ENCODE results near the gene SDR9C7. TPM values are rescaled to one million over a fixed set of nuclear protein-coding genes. Genes with fewer than 3 reads are reported as not detected.
"Not testable (repeated sequence)": the region's sequence is repeated elsewhere in the genome, so short reads cannot be mapped to it uniquely, and the experiment has no call there.

The SDR9C7 gene
- total RNA-seq, 1 donor from 2014 or later: not detected

GRCh38 chr12:56943878-56944277 is 9.7 kb upstream of the SDR9C7 start:
- H3K9me3 Mint-ChIP-seq (ENCODE audit: low read depth): peaks cover 6% of the 10 kb centered on the region
- no peak overlapping the region for H3K27ac Mint-ChIP-seq (ENCODE audit: unreplicated experiment)
- DNase-seq (ENCODE audit: low spot score): no peak
- H3K36me3 Mint-ChIP-seq (ENCODE audit: low read depth): no peaks in the 10 kb centered on the region
- peaks cover 7% of the 10 kb centered on the region for H3K27me3 Mint-ChIP-seq (ENCODE audit: low read depth)
- no peak for TF ChIP-seq CTCF (IDR thresholded peaks at IDR 0.05)
- no peak overlapping the region for H3K4me3 Mint-ChIP-seq (ENCODE audit: unreplicated experiment)
- peaks cover 15% of the 10 kb centered on the region for H3K4me1 Mint-ChIP-seq (ENCODE audit: low read depth)

- H3K27me3 Mint-ChIP-seq (ENCODE audit: low read depth); H3K9me3 Mint-ChIP-seq (ENCODE audit: low read depth); H3K27ac Mint-ChIP-seq (ENCODE audit: unreplicated experiment); H3K4me3 Mint-ChIP-seq (ENCODE audit: unreplicated experiment); H3K36me3 Mint-ChIP-seq (ENCODE audit: low read depth); DNase-seq (ENCODE audit: low spot score): not testable (repeated sequence)
- peaks cover 15% of the 10 kb centered on the region for H3K4me1 Mint-ChIP-seq (ENCODE audit: low read depth)
These were observed 9.2 kb upstream of the SDR9C7 start for GRCh38 chr12:56943374-56943773.

- peaks cover 6% of the 10 kb centered on the region for H3K27me3 Mint-ChIP-seq (ENCODE audit: low read depth)
- H3K9me3 Mint-ChIP-seq (ENCODE audit: low read depth): peaks cover 6% of the 10 kb centered on the region
- H3K27ac Mint-ChIP-seq (ENCODE audit: unreplicated experiment): peak overlapping the region; percentile 93
- no peak overlapping the region for H3K4me3 Mint-ChIP-seq (ENCODE audit: unreplicated experiment)
- H3K36me3 Mint-ChIP-seq (ENCODE audit: low read depth): no peaks in the 10 kb centered on the region
- H3K4me1 Mint-ChIP-seq (ENCODE audit: low read depth): peaks cover 15% of the 10 kb centered on the region
- DNase-seq (ENCODE audit: low spot score): no peak
- no peak for TF ChIP-seq CTCF (IDR thresholded peaks at IDR 0.05)
These were observed 7.2 kb upstream of the SDR9C7 start for GRCh38 chr12:56941299-56942017.

DNA sequence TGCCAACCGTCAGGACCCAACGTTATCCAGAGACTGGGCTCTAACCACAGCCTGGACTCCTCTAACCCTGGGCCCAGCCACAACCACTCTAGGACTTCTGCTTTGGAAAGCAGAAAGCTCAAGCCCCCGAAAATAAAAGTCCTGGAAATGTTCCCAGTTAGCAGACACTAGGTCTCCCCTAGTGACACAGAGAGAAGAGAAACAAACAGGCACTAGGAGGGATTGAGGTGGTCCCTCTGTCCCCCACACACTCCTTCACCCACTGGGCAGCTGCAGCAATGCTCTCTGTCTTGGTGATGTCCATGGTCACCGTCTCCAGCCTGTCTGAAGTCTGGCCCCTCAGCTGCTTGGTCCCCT is 6.7 kb upstream of the SDR9C7 start:
- not testable (repeated sequence) for H3K27me3 Mint-ChIP-seq (ENCODE audit: low read depth); H3K36me3 Mint-ChIP-seq (ENCODE audit: low read depth); H3K9me3 Mint-ChIP-seq (ENCODE audit: low read depth); DNase-seq (ENCODE audit: low spot score); H3K4me3 Mint-ChIP-seq (ENCODE audit: unreplicated experiment)
- peak overlapping the region; percentile 93 for H3K27ac Mint-ChIP-seq (ENCODE audit: unreplicated experiment)
- peaks cover 15% of the 10 kb centered on the region for H3K4me1 Mint-ChIP-seq (ENCODE audit: low read depth)

GRCh38 chr12:56935752-56936151 is 1.5 kb upstream of the SDR9C7 start:
- TF ChIP-seq CTCF (IDR thresholded peaks at IDR 0.05): no peak
- Mint-ChIP-seq H3K4me3 (ENCODE audit: unreplicated experiment) (no peak overlapping the region), H3K4me1 (ENCODE audit: low read depth) (no peaks in the 10 kb centered on the region), H3K27me3 (ENCODE audit: low read depth) (peaks cover 3% of the 10 kb centered on the region), H3K36me3 (ENCODE audit: low read depth) (no peaks in the 10 kb centered on the region), H3K9me3 (ENCODE audit: low read depth) (no peaks in the 10 kb centered on the region), H3K27ac (ENCODE audit: unreplicated experiment) (no peak overlapping the region)
- no peak for DNase-seq (ENCODE audit: low spot score)

DNA sequence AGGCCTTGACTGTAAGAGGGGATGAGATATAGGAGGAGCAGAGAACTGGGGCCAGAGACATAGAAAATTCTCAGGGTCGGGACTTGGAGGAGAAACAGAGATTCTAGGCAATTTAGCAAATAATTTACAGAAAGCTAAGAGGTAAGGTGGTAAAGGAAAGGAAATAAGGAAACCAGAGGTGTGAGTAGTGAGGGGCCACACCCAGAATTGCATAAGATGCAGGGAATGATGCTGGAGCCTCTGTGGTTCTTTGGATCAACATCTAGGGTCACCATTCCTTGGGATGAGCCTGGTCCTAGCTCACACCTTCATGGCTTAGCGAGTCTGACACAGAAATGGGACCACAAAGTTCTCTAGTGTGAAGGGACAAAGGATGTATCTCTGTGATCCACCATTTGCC is 949 bp upstream of the SDR9C7 start:
- Mint-ChIP-seq H3K36me3 (ENCODE audit: low read depth) (no peaks in the 10 kb centered on the region), H3K9me3 (ENCODE audit: low read depth) (no peaks in the 10 kb centered on the region), H3K4me1 (ENCODE audit: low read depth) (no peaks in the 10 kb centered on the region), H3K27ac (ENCODE audit: unreplicated experiment) (no peak overlapping the region), H3K4me3 (ENCODE audit: unreplicated experiment) (no peak overlapping the region), H3K27me3 (ENCODE audit: low read depth) (peaks cover 3% of the 10 kb centered on the region)
- no peak for TF ChIP-seq CTCF (IDR thresholded peaks at IDR 0.05)
- DNase-seq (ENCODE audit: low spot score): no peak
